PC-3 (cell line): ENCODE measurements around the gene POP5.

ENCODE experiments used
- CTCF ChIP-seq: fragments of 300-600 bp; sonication (generic); conservative IDR thresholded peaks from 2 replicates; pipeline ENCODE4 v1.5.1; 2017; ENCODE audit warnings: antibody characterized with exemption, low read depth, mild to moderate bottlenecking, low read length
- EZH2 ChIP-seq: fragments of 300-600 bp; sonication (generic); IDR thresholded peaks from one replicate; pipeline ENCODE4 v1.6.1; 2017; ENCODE audit warnings: antibody characterized with exemption, mild to moderate bottlenecking, low read length; ENCODE audit not compliant: unreplicated experiment

GRCh38 chr12:120539303-120539702 is 41.9 kb downstream of the POP5 start:
- TF ChIP-seq CTCF (no peak), EZH2 (no peak)
